Smooth muscle cell (in vitro differentiated cells): ENCODE results near the gene NBAS. TPM values are rescaled to one million over a fixed set of nuclear protein-coding genes. Genes with fewer than 3 reads are reported as not detected.

Experiments
- DNase-seq: peaks from one replicate; lab custom pipeline; 2025; ENCODE audit not compliant: unreplicated experiment; lab: John Stamatoyannopoulos, UW
- H2AFZ ChIP-seq: fragments of 200-600 bp; sonication (generic); 2 replicates; pipeline ENCODE4 v1.6.0; 2016; ENCODE audit warnings: antibody characterized with exemption, low read depth, mild to moderate bottlenecking
- H3F3A ChIP-seq: fragments of 200-600 bp; sonication (generic); 2 replicates; pipeline ENCODE4 v1.6.0; 2017; ENCODE audit warnings: antibody characterized with exemption, low read depth
- H3K27ac ChIP-seq: fragments of 200-600 bp; sonication (generic); 2 replicates; pipeline ENCODE4 v1.5.1; 2016; ENCODE audit warnings: low read depth, mild to moderate bottlenecking
- H3K27me3 ChIP-seq: fragments of 200-600 bp; sonication (generic); 2 replicates; pipeline ENCODE4 v1.6.1; 2016; ENCODE audit warnings: low read depth, mild to moderate bottlenecking
- H3K36me3 ChIP-seq: fragments of 200-600 bp; sonication (generic); 2 replicates; pipeline ENCODE4 v1.5.1; 2016; ENCODE audit warnings: low read depth
- H3K4me1 ChIP-seq: fragments of 200-600 bp; sonication (generic); 2 replicates; pipeline ENCODE4 v1.5.1; 2016; ENCODE audit warnings: low read depth
- H3K4me2 ChIP-seq: fragments of 200-600 bp; sonication (generic); 2 replicates; pipeline ENCODE4 v1.6.0; 2016; ENCODE audit warnings: mild to moderate bottlenecking
- H3K4me3 ChIP-seq: fragments of 200-600 bp; sonication (generic); 2 replicates; pipeline ENCODE4 v1.5.1; 2016; ENCODE audit warnings: mild to moderate bottlenecking
- H3K79me2 ChIP-seq: fragments of 200-600 bp; sonication (generic); 2 replicates; pipeline ENCODE4 v1.6.0; 2016; ENCODE audit warnings: low read depth, mild to moderate bottlenecking
- H3K9ac ChIP-seq: fragments of 200-600 bp; sonication (generic); 2 replicates; pipeline ENCODE4 v1.6.0; 2016; ENCODE audit warnings: low read depth
- H3K9me3 ChIP-seq: fragments of 200-600 bp; sonication (generic); replicated peaks from 2 replicates; pipeline ENCODE4 v1.5.1; 2016; ENCODE audit warnings: low read depth
- H4K20me1 ChIP-seq: fragments of 200-600 bp; sonication (generic); 2 replicates; pipeline ENCODE4 v1.6.0; 2016; ENCODE audit warnings: low read depth
- CTCF ChIP-seq: fragments of 200-600 bp; sonication (generic); IDR thresholded peaks from 2 replicates; pipeline ENCODE4 v1.5.1; 2017; ENCODE audit warnings: borderline replicate concordance, mild to moderate bottlenecking, antibody characterized with exemption; ENCODE audit not compliant: insufficient read depth, poor library complexity, severe bottlenecking
- WGBS: methylation state at CpG from one replicate; pipeline ENCODE4 v1.1.7; 2016; ENCODE audit warnings: low lambda C conversion rate; 5-methylcytosine and 5-hydroxymethylcytosine counted together
- polyA plus RNA-seq: library from polyadenylated mRNA; unstranded; fragments of >200 nt; fragmentation: Nextera tagmentation; extraction: Ambion mirVana; gene quantifications from 2 replicates; pipeline ENCODE4 v1.2.1, GENCODE V29; 2016
- total RNA-seq: library from RNA; depleted of rRNA; stranded (reverse); fragments of >200 nt; gene quantifications from 2 replicates; pipeline ENCODE4 v1.2.3, GENCODE V29; 2014

Gene NBAS
- total and polyA plus RNA-seq, 2 experiments from 2014 or later: 31.2 to 51.1 TPM

- Histone ChIP-seq H3K4me2 (no peak overlapping the region), H3K27me3 (no peaks in the 10 kb centered on the region), H3K79me2 (no peaks in the 10 kb centered on the region), H3K36me3 (no peaks in the 10 kb centered on the region), H3K9ac (no peak overlapping the region), H4K20me1 (peaks cover 8% of the 10 kb centered on the region), H3K4me1 (no peaks in the 10 kb centered on the region), H3K9me3 (no peaks in the 10 kb centered on the region), H2AFZ (no peak overlapping the region), H3K4me3 (no peak overlapping the region), H3K27ac (no peak overlapping the region), H3F3A (no peaks in the 10 kb centered on the region)
- no peak for TF ChIP-seq CTCF
- 93% methylated on average over 5 of the region's 5 CpGs for WGBS
- DNase-seq: no peak
Measured at GRCh38 chr2:15426606-15427005, 134.5 kb downstream of the NBAS start.

- no peak for DNase-seq
- Histone ChIP-seq H3K27ac (no peak overlapping the region), H3K4me2 (no peak overlapping the region), H3K27me3 (no peaks in the 10 kb centered on the region), H3F3A (no peaks in the 10 kb centered on the region), H3K4me3 (no peak overlapping the region), H3K79me2 (no peaks in the 10 kb centered on the region), H4K20me1 (peaks cover 8% of the 10 kb centered on the region), H3K9me3 (no peaks in the 10 kb centered on the region), H3K36me3 (no peaks in the 10 kb centered on the region), H2AFZ (no peak overlapping the region), H3K9ac (no peak overlapping the region), H3K4me1 (no peaks in the 10 kb centered on the region)
- TF ChIP-seq CTCF: no peak
- 79% methylated on average over 4 of the region's 4 CpGs for WGBS
Measured at GRCh38 chr2:15425712-15426111, 135.4 kb downstream of the NBAS start.

- H3K9me3 ChIP-seq: no peaks in the 10 kb centered on the region
- H3K36me3 ChIP-seq: no peaks in the 10 kb centered on the region
- no peak for TF ChIP-seq CTCF
Measured at GRCh38 chr2:15421753-15422152, 139.4 kb downstream of the NBAS start.

GRCh38 chr2:15415748-15416147 lies 145.4 kb downstream of the NBAS start:
- TF ChIP-seq CTCF: no peak

More at GRCh38 chr2:15421753-15422152, 139.4 kb downstream of the NBAS start:
- Histone ChIP-seq H3K4me1 (no peaks in the 10 kb centered on the region), H4K20me1 (peaks cover 4% of the 10 kb centered on the region), H3K27ac (no peak overlapping the region), H3F3A (no peaks in the 10 kb centered on the region), H3K4me3 (no peak overlapping the region), H3K4me2 (no peak overlapping the region), H2AFZ (no peak overlapping the region), H3K27me3 (no peaks in the 10 kb centered on the region), H3K9ac (no peak overlapping the region), H3K79me2 (no peaks in the 10 kb centered on the region)
- DNase-seq: no peak
- WGBS: 90% methylated on average over 3 of the region's 3 CpGs

More at GRCh38 chr2:15415748-15416147, 145.4 kb downstream of the NBAS start:
- no peaks in the 10 kb centered on the region for H3F3A ChIP-seq
- peaks cover 7% of the 10 kb centered on the region for H3K36me3 ChIP-seq
- no peak for DNase-seq
- no peaks in the 10 kb centered on the region for H3K79me2 ChIP-seq
- H3K27me3 ChIP-seq: no peaks in the 10 kb centered on the region
- no peak overlapping the region for H3K4me2 ChIP-seq
- WGBS: 94% methylated on average over 2 of the region's 2 CpGs
- no peaks in the 10 kb centered on the region for H3K9me3 ChIP-seq
- no peak overlapping the region for H3K9ac ChIP-seq
- H3K4me1 ChIP-seq: no peaks in the 10 kb centered on the region
- no peak overlapping the region for H3K4me3 ChIP-seq
- H2AFZ ChIP-seq: no peak overlapping the region
- no peaks in the 10 kb centered on the region for H4K20me1 ChIP-seq
- no peak overlapping the region for H3K27ac ChIP-seq
